OCI-M1 (cell line): ENCODE measurements around the gene CROCC.

Experiments used
- DNase-seq: peaks from one replicate; lab custom pipeline; 2025; lab: John Stamatoyannopoulos, UW

Gene CROCC

DNA sequence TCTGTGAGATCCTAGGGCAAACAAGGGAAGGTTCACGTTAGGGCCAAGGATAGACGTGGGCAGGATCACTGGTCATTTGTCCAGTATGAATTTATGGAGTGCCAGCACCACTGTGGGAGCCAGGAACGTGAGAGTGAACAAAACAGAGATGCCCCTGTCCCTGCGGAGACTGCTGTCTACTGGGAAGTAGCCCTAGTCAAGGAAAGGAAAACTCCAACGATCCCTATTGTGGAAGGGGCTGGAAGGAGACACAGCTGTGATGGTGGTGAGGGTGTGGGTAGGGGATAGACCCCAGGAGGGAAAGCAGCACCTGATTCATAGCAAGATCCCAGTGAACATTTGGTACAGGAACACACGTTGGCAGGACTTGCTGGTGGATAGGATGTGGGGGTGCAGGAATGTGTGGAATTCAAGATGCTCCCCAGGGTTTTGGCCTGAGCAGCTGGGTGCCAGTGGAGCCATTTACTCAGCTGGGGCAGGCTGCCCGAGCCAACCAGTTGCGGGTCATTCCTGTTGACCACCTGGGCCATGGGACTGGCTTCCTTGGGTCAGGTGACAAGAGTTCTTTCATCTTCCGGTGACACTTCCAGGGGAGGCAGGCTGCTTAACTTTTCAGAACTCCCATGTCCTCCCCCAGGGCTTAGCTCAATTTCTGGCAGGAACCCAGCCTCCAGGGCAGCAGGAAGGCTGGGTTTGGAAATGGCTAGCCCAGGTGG is 91.2 kb downstream of the CROCC start:
- DNase-seq = no peak

DNA sequence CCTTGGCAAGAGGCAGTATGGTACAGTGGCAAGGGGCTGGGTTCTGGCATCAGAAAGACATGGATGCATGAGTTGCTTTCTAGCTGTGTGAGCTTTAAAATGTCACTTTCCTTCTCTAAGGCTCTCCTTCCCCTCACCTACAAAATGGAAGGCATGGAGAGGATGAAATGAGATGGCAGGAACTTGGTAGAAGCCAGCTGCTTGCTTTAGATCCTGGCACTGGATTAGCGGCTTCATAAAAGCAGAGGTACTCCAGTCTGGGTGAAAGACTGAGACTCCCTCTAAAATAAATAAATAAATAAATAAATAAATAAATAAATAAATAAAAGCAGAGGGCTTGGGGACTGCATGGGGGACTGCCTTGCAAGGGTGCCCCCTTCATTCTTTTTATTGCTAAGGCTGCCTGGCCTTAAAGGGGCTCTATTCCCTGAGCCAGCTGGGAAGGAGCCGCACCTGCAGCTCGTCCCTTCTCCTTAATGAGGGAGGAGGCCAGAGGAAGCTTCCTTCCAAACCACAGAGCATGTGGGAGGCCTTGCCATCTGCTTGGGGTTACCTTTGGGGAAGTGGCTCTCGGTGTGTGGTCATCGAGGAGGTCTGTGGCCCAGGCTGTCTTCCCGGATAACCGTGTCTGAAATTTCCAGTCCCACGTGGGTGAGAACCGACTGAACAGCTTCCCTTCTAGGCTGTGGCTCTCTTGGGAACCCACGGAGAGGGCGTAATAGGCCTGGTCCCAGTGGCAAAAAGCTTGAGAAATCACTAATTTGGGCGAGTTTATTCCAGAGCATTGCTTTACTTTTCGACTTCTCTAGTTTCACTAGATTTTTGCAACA is 92.0 kb downstream of the CROCC start:
- peak; percentile 92 for DNase-seq

DNA sequence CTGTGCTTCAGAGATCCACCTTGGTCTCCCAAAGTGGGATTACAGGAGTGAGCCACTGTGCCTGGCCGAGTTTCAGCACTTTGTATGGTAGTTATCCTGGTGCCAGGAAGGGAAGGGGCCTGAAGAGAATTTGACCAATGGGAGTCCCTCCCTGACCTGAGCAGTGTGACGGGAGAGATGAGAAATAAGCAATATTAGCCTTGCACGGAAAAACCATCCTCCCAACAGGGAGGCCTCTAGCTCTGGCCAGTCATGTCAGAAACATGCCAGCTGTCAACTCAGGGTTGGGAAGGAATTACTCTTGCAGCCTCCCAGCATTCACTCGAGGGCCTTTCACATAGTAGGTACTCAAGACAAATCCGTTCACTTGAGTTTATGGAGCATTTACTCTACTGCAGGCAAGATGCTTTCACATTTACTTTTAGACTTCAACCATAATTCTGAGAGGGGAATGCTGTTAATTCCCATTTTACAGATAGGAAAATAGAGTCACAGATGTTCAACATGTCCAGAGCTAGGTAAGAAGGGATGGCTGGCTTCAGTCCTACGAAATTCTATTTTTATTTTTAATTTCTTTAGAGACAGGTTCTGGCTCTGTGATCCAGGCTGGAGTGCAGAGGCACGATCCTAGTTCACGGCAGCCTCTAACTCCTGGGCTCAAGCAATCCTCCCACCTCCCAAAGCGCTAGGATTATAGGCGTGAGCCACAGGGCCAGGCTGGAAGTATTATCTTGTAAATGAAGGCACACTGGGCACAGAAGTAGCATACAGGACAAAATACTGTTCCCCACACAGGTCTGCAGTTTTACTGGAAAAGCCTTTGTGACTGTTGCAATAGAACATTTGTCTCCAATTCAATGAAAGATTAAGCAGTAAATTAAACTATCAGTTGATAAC is 93.2 kb downstream of the CROCC start:
- no peak for DNase-seq

DNA sequence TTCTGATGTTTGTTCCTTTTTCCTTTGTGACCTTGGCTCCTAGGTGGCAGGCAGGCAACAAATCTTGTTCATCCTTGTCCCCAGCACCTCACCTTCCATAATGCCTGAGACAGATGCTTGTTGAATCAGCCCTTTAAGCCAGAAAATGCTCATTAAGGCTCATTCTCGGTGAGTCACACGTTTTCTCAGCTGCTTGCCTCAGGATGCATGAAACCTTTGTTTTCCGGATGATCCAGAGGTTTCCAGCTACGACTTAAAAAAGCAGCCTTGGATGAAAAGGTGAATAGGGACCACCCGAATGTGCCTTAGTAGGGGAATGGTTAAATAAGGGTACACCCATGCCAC is 94.6 kb downstream of the CROCC start:
- DNase-seq = no peak

DNA sequence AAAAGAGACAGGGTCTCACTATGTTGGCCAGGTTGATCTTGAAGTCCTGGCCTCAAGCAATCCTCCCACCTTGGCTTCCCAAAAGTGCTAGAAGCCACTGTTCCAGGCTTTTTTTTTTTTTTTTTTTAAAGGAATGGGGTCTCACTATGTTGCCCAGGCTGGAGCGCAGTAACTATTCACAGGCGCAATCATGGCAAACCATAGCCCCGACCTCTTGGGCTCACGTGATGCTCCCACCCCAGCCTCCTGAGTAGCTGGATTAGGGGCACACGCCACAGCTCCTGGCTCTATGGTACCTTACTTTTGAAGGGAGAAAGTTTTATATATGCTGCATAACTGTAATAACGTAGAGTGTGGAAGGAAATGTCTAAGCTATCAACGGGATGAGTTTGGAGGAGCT is 95.7 kb downstream of the CROCC start:
- DNase-seq = no peak

DNA sequence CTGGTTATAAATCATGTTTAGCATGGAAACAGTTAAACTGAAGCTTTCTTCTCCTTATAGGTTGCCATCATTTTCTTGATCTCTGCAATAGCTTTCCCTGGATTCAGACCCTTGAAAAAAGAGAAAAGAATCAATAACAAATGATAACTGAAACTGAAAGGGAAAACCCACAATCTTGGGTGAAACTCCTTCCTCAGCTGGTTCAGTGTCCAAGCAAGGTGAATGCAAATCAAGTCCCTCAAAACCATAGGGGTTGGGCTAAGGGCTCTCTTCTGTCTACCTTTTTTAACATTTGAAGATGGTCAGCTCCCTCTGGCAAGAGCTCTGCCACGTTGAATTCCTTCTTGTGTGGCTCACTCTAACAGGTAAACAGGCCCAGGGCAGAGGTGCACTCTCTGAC is 97.1 kb downstream of the CROCC start:
- no peak for DNase-seq

DNA sequence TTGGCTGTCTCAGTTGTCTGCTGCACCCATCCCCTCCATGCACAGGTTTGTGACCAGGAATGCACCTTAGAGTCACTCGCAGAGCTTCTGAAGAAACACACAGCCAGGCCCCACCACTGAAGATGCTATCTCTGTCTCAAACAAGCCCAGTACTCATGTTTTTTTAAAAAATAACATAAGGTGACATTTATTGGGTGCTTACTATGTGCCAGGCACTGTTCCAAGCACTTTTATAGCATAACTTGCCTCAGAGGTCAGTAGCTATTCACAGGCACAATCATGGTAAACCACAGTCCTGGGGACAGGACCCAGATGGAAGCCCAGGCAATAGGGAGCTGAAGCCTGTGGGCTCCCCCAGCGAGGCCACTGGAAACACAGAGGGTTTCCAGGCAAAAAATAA is 98.8 kb downstream of the CROCC start:
- no peak for DNase-seq

DNA sequence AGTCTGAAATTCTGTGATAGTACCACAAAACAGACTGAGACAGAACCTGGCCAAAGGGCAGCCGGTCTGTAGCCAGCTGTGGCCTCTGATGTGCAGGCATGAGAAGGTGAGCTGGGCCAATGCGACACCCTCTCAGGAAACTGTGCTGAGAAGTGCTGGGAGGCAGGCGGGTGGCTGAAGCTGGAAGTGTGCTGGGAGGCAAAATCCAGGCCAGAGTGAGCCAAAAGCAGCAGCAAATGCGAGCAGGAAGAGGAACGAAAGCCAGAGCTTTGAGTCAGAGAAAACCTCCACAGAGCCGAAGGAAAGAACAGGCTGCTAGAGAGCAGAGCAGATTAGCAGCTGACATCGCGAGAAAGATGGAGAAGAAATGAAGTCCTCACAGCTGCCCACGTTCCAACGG is 100.2 kb downstream of the CROCC start:
- no peak for DNase-seq
